ENCODE data around the gene KLHL36.

Gene KLHL36

GRCh38 chr16:84648595-84649510 is 542 bp downstream of the KLHL36 start:
- no peak for FAIRE-seq

DNA sequence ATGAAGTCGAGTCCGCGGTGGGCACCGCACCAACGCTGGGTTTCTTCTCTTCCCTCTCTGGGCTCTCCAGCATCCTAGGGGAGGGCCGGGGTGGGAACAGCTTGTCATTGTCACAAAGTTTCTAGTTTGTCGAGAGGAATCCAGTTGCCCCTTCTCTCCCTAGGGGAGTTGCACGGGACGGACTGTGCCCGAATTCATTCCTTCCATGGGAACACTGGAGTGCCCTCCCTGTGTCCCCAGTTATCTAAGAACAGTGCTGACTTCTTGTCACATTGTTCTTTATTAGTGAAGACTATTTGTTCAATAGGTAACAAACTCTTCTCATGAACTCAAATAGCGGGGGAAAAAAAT is 1.2 kb downstream of the KLHL36 start:
- FAIRE-seq, result no peak

- no peak for FAIRE-seq
Measured at GRCh38 chr16:84650062-84650991, 2.0 kb downstream of the KLHL36 start.

- no peak for FAIRE-seq
Measured at GRCh38 chr16:84652566-84652965, 4.3 kb downstream of the KLHL36 start.

GRCh38 chr16:84654238-84654637 is 5.9 kb downstream of the KLHL36 start:
- no peak for FAIRE-seq

- FAIRE-seq, result no peak
Measured at GRCh38 chr16:84654998-84655397, 6.7 kb downstream of the KLHL36 start.

GRCh38 chr16:84656649-84657048 is 8.3 kb downstream of the KLHL36 start:
- FAIRE-seq, result no peak

DNA sequence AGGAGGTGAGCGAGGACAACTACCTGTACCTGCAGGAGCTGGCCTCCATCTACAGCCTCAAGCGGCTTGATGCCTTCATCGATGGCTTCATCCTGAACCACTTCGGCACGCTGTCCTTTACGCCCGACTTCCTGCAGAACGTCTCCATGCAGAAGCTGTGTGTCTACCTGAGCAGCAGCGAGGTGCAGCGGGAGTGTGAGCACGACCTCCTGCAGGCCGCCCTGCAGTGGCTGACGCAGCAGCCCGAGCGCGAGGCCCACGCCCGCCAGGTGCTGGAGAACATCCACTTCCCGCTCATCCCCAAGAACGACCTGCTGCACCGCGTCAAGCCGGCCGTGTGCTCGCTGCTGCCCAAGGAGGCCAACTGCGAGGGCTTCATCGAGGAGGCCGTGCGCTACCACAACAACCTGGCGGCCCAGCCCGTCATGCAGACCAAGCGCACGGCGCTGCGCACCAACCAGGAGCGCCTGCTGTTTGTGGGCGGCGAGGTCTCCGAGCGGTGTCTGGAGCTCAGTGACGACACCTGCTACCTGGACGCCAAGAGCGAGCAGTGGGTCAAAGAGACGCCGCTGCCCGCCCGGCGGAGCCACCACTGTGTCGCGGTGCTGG is 9.0 kb downstream of the KLHL36 start:
- no peak for FAIRE-seq

DNA sequence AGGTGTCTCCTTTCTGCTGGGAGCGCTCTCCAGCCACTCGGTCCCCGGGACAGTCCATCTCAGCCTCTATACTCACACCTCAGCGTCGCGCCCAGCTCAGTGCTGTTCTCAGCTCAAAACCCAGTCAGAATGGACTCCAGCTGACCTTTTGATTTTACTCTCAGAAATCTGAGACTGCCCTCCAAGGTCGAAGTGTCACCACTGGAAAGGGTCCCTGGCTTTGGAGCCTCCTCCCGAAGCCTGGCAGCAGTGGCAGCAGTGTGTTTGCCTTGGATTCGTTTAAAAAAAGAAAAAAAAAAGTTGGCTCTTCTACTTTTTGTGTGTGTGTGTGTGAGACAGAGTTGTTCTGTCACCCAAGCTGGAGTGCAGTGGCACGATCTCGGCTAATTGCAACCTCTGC is 10.4 kb downstream of the KLHL36 start:
- FAIRE-seq, result no peak

- FAIRE-seq, result no peak
Measured at GRCh38 chr16:84659656-84660300, 11.5 kb downstream of the KLHL36 start.

- no peak for FAIRE-seq
Measured at GRCh38 chr16:84660973-84661372, 12.7 kb downstream of the KLHL36 start.

DNA sequence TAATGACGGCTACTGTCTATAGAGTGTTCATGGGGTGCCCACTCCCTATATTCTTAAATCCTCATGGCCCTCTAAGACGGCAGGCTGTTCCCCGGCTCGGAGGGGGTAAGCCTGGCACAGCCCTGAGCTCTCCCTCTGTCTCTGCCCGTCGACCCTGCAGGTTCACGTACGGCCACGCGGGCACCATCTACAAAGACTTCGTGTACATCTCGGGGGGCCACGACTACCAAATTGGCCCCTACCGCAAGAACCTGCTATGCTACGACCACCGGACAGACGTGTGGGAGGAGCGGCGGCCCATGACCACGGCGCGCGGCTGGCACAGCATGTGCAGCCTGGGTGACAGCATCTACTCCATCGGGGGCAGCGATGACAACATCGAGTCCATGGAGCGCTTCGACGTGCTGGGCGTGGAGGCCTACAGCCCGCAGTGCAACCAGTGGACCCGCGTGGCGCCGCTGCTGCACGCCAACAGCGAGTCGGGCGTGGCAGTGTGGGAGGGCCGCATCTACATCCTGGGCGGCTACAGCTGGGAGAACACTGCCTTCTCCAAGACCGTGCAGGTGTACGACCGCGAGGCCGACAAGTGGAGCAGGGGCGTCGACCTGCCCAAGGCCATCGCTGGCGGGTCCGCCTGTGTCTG is 13.2 kb downstream of the KLHL36 start:
- no peak for FAIRE-seq

- FAIRE-seq, result no peak
Measured at GRCh38 chr16:84662471-84662870, 14.2 kb downstream of the KLHL36 start.

GRCh38 chr16:84663433-84664101 is 15.3 kb downstream of the KLHL36 start:
- FAIRE-seq, result no peak

DNA sequence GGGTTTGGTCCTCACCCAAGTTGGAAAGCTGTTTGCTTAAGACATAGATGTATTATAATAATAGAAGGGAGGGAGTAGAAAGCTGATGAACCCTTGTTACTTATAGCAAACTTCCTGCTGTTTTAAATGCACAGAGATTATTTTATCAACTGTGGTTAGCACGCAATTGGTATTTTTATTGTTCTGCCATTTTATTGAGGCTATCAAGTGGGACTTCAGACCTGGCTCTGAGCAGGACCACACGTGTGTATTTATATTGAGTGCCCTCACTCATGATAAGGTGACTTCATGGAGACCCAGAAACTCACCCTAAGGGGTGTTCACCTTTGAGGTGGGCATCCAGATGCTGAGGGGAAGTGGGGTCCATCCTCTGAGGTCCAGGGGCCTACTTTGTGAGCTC is 17.0 kb downstream of the KLHL36 start:
- no peak for FAIRE-seq

DNA sequence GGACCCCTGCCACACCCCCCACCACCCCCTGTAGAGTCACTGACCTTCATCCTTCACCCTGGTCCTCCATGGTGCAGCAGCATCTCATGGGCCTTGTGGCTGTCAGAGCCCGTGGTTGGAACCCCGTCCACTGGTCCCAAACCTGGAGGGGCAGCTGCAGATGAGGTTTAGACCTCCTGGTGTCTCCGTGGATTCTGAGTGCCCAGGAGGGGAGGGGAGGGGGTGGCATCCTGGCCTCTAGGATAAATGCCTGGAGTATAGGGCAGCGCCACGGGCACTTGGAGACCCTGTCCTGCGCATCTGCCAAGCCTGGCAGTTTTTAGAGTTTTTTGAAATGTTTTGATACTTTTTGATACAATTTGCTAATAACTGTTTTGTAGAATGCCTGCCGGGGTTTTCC is 17.5 kb downstream of the KLHL36 start:
- FAIRE-seq, result no peak

DNA sequence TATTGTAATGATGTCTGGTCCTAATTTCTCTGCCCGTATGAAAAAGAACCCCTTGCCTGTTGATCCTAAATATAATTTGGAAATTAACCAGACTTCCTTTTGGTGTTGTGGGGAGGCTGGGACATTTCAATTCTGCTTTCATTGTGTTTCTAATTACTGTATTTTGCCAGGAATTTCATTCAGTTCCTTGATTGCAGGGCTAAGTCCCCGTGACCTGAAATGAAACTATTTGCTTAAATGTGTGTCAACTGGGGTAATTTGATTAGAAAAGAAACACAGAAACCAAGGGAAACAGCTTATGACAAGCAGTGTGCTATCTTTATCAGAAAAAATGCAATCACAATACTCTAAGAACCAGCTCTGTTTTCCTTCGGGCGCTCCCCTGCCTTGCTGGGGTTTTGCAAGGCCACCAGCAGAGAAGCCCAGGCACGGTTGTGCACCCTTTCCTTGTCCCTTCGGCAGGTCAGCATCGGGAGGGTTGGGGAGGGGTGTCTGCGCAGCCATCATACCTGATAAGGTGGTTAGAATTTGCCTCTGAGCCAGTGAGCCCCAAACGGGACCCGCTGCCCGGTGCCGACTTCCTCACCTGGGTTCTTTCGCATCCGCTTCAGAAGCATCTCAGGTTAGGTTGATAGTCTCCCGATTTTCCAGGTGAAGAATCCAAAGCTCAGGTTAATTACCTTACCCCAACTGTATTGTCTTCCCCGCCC is 19.4 kb downstream of the KLHL36 start:
- no peak for FAIRE-seq

DNA sequence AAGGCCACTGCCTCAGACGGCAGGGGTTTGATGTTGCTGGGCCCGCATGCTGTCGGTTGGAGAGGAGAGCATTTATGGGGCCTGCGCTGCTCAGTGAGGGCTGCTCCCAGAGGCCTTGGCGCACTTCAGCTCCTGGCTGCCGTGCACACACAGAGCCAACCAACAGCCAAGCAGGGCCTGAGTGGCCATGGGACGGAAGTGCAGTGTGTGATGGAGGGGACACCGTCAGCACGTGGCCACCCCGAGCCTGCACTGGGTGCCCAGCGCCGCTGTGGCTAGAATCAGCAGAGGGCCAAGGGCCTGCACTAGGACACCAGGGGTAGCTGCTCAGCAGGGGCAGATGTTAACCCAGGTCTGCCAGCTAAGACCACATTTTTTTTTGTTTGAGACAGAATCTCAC is 21.8 kb downstream of the KLHL36 start:
- FAIRE-seq, result no peak

GRCh38 chr16:84672276-84673202 is 24.2 kb downstream of the KLHL36 start:
- no peak for FAIRE-seq

- FAIRE-seq, result no peak
Measured at GRCh38 chr16:84673203-84673535, 24.9 kb downstream of the KLHL36 start.
